ENCODE measurements around the gene SLC66A2.
"Not testable (repeated sequence)": the region's sequence is repeated elsewhere in the genome, so short reads cannot be mapped to it uniquely, and the experiment has no call there.

Gene SLC66A2

GRCh38 chr18:79883461-79884293 lies 67.8 kb downstream of the SLC66A2 start:
- DNase-seq (ENCODE audit: low read depth in 1 of 2, low spot score in 1 of 2): no peak

DNA sequence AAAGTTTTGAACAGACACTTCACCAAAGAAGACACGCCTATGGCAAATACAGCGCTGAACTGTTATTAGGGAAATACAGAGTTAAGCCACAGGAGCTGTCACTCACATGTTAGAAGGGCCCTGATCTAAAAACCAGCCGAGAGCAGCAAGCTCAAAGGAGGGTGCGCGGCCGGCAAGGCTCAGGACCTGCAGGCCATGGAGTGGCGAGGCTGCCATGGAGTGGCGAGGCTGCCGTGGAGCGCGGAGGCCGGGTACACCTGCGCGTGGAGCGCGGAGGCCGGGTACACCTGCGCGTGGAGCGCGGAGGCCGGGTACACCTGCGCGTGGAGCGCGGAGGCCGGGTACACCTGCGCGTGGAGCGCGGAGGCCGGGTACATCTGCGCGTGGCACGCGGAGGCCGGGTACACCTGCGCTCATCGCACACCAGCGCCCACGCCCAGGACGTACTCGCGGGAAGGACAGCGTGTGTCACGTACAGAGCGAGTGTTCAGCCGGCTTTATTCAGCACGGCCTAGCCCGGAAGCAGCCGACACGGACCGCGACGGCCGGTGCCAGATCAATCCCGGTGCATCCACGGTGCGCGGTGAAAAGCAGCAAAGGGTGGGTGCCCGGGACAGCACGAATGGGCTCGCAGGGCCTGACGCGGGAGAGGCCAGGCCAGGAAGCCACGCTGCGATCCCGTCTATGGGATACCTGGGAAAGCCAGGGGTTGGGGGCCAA lies 68.8 kb downstream of the SLC66A2 start:
- DNase-seq (ENCODE audit: low read depth in 1 of 2, low spot score in 1 of 2): no peak

DNA sequence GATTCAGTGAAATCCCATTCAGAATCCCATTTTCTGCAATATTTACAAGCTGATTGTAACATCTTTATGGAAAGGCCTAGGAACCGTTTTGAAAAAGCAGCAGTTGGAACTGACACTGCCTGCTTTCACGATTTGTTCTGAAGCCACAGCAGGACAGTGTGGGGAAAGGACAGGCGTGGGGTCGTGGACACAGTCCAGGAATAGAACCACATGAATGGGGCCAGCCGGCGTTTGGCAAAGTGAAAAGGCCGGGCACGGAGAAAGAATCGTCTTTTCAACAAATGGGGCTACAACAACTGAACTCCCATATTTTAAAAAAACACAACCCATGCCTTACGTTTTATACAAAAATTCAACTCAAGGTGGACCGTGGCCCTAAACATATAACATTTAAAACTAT lies 69.8 kb downstream of the SLC66A2 start:
- no peak for DNase-seq (ENCODE audit: low read depth in 1 of 2, low spot score in 1 of 2)

DNA sequence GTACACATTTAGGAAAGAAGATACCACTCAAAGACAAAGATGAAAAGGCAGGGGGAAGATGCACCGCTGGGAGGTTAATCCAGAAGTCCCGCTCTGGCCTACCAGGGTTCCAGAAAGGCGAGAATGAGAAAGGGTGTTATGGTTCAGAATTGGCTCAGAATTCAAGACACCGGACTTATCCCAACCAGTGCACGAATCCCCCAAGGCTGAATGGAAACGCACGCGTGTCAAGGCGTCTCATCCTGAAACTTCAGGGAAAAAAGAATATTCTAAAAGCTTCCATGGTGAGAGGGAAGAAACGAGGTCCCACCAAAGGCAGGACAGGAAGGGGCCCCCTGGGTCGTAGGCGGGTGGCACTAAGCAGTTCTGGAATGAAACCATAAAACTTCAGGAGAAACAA lies 71.9 kb downstream of the SLC66A2 start:
- no peak for DNase-seq (ENCODE audit: low read depth in 1 of 2, low spot score in 1 of 2)

DNA sequence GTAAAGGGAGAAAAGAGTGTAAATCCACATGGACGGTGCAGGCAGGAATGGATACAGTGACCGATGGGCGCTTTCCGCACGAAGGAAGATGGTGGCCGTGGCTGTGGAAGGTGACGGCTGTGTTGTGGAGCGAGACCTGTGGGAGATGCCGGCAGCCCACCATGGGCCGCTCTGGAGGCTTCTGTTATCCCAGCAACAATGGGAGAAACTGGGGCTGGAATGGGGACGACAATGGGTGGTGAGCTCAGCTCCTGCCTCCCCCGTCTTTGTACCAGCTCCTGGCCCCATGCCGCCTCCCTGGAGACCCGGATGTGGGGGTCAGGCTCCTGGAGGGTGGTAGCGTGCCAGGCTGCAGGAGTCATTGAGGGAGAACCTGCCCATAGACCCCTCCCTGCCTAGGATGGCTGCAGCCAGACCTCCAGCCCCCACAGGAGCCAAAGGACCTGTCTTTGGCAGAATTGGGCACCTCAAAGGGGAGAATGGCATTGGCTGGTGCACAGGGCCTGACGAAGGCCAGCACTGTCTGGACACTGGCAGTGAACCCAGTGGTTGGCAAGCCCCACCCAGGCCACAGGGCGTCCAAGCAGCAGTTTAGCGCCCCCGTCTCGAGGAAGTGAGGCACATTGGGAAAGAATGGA lies 72.6 kb downstream of the SLC66A2 start:
- DNase-seq (ENCODE audit: low read depth in 1 of 2, low spot score in 1 of 2): no peak

DNA sequence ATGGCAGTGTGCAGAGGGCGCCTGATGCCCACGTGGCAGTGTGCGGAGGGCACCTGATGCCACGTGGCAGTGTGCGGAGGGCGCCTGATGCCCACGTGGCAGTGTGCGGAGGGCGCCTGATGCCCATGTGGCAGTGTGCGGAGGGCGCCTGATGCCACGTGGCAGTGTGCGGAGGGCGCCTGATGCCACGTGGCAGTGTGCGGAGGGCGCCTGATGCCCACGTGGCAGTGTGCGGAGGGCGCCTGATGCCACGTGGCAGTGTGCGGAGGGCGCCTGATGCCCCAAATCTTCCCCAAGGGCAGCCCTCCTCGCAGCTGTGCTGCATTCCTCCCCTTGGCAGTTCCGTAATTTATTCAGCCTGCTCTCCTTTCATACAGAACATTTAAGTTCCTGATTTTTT lies 73.2 kb downstream of the SLC66A2 start:
- DNase-seq (ENCODE audit: low read depth in 1 of 2, low spot score in 1 of 2): not testable (repeated sequence)

GRCh38 chr18:79877163-79878091 lies 74.0 kb downstream of the SLC66A2 start:
- DNase-seq (ENCODE audit: low read depth in 1 of 2, low spot score in 1 of 2): no peak

DNA sequence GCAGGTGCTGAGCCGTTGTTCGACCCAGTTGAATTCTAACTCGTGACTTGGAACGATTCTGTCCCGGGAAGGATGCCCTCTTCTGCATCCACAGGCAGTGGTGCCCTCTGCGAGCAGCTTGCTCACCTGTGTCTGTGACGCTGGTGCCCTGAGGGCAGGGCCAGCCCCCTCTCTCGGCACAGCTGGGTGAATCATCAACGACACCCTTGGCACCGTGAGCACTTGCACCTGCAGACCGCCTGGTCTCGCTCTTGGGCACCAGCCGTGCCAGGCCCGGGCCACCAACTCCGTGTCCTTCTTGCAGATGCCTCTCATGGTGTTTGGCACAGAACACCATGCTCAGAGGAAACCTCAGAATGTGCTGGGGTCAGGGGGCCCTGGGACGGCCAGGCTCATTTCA lies 75.0 kb downstream of the SLC66A2 start:
- DNase-seq (ENCODE audit: low read depth in 1 of 2, low spot score in 1 of 2): no peak

- DNase-seq (ENCODE audit: low read depth in 1 of 2, low spot score in 1 of 2): no peak
Measured at GRCh38 chr18:79875931-79876461, 75.5 kb downstream of the SLC66A2 start.

DNA sequence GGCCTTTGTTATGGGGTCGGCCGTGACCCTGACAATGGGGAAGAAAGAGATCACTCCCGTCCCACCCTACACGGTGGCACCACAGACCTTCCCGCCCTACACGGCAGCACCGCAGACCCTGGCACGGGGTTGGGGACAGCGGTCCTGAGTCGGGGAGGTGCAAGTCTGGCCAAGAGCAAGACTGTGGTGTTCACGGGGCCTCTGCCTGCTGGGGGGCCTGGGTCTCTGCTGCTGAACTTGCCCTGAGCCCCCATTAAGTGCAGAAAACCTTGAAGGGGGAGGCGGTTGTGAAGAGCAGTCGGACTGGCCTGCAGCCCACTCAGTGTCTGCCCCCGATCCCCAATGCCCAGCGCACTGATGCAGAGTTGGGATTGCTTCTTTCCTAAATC lies 75.9 kb downstream of the SLC66A2 start:
- DNase-seq (ENCODE audit: low read depth in 1 of 2, low spot score in 1 of 2): no peak

GRCh38 chr18:79874553-79875530 lies 76.6 kb downstream of the SLC66A2 start:
- no peak for DNase-seq (ENCODE audit: low read depth in 1 of 2, low spot score in 1 of 2)

DNA sequence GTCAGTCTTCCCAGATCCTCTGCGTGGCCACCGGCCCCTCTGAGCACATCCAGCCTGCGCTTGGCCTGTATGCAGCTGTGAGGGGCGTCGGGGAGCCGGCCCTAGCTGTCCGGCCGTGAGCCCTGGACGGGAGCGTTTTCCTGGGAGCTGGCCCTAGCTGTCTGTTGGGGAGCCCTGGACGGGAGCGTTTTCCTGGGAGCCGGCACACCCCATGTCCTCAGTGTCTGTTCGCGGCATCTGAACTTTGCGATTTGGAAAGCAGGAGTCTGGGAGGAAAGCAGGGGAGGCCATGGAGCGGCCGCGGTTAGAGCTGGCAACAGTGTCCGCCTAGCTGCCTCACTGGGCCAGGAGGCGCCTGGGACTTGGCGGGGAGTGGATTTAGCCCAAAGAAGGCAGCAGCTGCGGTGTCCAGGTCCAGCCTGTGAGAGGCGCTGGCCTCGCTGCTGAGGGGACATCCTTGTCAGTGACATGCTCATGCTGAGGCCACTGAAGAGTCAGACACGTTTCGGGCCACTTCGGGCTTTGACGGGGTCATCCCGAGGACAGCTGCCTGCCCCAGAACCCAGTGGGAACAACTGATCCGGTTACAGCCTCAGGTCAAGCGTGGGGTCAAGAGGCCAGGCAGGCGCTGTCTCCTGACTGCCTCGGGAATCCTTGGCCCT lies 77.9 kb downstream of the SLC66A2 start:
- no peak for DNase-seq (ENCODE audit: low read depth in 1 of 2, low spot score in 1 of 2)

DNA sequence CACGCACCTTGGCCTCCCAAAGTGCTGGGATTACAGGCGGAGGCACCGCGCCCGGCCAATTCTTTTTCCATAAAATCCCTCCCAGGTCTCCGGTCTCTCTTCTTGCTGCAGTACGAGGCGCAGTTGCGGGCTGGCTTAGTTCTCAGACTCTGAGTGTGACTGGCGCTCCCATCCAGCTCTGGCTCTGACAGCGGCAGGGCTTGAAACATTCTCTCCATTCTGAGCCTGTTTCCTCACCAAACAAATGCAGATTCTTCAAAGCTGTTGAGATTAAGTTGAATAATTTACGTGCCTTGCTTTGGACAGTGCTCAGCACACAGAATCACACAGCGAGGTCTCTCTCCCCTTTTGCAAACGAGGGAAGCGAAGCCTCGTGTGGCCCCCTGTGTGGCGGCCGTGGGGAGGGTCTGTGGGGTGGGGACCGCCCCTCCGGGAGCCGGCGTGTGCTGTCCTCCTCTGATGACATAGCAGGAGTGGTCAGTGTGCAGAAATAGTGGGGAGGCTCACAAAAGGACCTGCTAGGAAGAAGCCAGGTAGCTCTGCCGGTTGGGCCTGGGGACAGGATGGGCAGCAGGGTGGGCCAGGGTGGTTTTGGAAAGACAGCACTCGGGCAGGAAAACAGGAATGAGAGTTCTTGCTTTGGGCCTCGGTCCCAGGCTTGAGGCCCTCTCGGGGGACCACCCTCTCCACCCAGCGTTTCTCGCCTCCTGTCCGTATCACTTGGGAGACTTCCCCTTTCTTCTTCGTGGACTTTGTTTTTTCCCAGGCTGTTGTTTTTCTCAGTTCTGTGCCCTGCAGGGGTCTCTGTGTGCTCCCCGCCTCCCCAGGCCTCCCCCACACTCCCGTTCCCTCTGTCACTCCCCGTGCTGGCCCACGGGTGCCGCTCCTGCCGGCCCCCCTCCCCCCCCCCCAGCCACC lies 78.7 kb downstream of the SLC66A2 start:
- no peak for DNase-seq (ENCODE audit: low read depth in 1 of 2, low spot score in 1 of 2)

DNA sequence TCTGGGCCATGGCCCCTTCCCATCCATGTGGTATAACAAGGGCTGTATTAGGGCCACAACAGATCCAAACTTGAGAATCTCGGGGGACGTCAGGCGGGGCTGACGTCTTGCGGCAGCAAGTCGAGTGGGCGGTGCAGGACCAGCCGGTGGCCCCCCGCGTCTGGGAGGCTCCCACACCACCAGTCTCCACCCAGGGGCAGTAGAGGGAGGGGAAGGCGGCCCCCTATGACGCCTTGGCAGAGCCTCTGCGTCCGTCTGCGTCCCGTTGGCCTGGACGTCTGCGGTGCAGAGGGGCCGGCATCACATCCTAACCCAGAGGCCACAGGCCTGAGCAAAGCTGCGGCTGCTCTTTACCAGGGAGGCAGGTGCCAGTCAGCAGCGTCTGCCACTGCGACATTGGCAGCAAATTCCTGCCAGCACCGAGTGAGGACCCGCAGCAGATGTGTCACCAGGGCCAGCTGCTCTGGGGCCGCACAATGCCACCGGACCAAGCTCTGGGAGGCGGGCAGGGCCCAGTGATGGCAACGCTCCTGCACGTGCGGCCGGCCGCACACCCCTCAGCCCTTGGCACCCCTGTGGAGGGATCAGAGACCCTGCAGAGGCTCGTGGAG lies 79.9 kb downstream of the SLC66A2 start:
- DNase-seq (ENCODE audit: low read depth in 1 of 2, low spot score in 1 of 2): no peak

- no peak for DNase-seq (ENCODE audit: low read depth in 1 of 2, low spot score in 1 of 2)
Measured at GRCh38 chr18:79871026-79871390, 80.4 kb downstream of the SLC66A2 start.

DNA sequence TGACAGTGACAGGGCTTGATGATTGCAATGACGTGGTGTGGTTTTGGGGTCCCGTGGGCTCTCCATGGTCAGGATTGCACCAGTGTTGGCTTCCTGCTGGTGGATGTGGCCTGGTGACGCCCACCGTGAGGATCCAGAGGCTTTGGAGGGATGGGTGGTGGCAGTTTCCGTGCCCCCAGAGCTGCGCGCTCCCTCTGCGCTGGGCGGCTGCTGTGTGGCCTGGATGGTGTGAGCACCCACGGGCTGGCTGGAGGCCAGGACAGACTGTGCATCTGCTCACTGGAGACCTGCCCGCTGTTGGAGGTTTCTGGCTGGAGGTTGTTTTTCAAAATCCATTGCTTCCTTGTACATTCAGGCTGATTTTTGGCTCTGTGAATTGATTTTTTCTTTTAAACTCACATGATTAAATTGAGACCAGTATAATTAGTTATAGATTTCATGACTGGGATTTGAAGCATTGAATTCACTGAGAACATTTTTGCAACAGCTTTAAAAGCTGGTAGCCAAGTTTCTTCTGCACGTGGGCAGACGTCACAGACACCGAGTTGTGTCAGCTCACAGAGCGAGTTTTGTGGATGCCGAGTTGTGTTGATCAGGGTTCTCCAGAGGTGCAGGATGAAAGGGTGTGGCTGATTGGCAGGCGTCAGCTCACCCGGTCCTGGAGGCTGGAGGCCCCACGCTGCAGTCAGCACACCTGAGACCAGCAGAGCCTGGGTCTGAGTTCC lies 81.0 kb downstream of the SLC66A2 start:
- no peak for DNase-seq (ENCODE audit: low read depth in 1 of 2, low spot score in 1 of 2)

Data from activated CD4-positive, alpha-beta T cell treated with anti-CD3 and anti-CD28 coated beads, Interleukin-2, amount 50 U/mL, for 24 hours (primary cell).